Hematopoietic multipotent progenitor cell treated with erythropoietin and hydrocortisone succinate and interleukin-3 and kit ligand, for 6 days (in vitro differentiated cells): ENCODE data around the gene ATP6V1G1.
"Not testable (repeated sequence)": the region's sequence is repeated elsewhere in the genome, so short reads cannot be mapped to it uniquely, and the experiment has no call there.

ENCODE experiments used
- DNase-seq: peaks from one replicate; pipeline ENCODE4 v3.0.0-alpha.2; 2015

ATP6V1G1 gene

DNA sequence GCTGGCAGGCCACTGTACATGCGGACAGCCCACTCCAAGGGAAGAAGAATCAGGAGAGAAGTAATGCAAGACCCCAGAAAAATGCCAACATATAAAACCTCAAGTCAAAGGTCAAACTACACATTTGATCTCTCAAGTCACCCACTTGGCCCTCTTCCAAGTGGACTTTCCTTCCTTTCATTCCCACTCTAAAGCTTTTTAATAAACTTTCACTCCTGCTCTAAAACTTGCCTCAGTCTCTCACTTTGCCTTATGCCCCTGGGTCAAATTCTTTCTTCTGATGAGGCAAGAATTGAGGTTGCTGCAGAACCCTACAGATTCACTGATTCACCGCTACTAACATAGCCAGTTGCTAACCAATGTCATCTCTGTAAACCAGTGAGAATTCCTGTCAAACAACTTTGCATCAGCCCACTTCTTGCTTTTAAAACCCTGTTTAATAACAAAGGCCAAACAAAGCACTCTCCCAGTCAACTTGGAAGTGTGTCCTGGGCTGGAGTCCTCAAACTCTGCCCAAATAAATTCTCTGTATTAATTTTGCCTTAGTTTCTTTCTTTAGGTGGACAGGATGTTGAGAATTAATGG, 6.9 kb upstream of the ATP6V1G1 start:
- no peak for DNase-seq

DNA sequence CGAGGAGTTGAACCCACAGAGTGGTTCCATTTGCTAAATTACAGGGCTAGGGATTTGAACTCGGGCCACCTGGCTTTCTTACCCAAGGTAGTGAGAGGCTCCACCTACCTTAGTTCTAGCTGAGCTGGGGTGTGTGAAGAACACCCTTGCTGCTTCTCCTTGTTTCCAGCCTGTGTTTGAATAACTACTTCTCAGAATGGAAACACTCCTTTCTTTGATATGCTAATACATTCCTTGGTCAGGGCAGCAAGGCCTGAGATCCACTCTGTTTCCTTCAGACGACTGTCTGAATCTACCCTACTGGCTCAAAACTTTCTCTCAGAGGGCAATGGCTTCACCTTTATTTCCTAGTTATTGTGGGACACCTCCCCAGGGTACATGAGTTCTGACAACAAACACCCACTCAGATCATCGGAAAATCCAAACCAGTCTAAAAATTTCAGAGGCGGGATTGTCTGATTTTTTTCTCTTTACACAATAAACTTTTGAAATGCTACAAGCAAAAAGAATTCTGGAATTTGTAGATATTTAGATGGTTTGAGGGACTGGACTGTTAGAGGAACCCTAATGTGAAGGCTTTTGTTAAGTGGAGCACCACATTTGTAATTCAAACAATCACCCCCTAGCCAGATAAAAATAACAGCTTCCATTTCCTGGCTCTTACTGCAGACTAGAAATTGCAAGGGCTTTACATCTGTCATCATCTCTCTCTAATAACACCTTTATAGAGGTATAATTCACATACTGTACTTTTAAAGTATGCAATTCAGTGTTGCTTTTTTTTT, 4.0 kb upstream of the ATP6V1G1 start:
- DNase-seq = no peak

DNA sequence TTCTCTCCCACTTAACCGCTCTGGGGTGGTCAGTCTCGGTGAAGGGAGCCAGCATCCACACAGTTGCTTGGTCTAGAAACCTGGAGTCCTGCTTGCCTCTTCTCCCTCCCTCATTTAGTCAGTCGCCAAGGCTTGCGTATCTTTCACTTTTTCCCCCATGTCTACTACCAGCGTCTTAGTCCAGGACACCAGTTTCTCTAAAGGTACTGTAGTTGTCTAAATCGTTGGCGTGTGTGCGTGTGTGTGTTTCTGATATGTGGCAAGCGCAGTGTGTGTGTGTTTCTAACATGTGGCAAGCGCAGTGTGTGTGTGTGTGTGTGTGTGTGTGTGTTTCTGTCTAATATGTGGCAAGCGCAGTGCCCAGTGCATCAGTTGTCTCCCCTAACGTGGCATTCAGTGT, 641 bp downstream of the ATP6V1G1 start:
- DNase-seq = peak; percentile 41

GRCh38 chr9:114588651-114589526, 1.3 kb downstream of the ATP6V1G1 start:
- no peak for DNase-seq

DNA sequence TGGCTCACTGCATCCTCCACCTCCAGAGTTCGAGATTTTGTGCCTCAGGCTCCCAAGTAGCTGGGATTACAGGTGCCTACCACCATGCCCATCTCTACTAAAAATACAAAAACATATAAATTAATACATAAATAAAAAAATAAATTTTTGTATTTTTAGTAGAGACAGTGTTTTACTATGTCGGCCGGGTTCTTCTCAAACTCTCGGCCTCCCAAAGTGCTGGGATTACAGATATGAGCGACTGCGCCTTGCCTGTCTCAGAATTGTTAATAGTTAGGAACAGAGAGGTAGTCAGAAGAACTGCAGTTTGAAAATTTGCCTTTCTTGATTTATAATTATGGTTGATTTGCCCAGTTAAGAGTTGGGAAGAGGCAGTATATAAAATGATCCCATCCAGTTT, 2.8 kb downstream of the ATP6V1G1 start:
- DNase-seq = no peak

GRCh38 chr9:114591291-114591787, 3.8 kb downstream of the ATP6V1G1 start:
- no peak for DNase-seq

DNA sequence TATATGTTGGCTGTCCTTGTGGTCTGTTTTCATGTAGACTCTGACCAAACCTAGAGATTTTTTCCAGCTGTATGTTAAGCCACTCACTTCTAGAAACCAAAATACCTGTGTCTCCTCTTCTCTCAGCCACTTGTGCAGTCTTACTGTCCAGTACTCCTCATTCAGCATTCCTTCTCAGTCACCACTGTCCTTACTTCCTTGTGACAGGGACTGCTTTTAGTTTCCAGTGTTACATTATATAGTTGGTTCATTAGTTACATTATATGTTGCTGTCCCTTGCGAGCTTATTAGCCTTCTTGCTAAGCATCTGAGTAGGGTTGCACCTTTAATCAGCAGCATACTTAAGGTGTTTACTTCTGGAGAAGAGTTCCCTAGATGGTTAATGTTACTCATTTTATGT, 4.3 kb downstream of the ATP6V1G1 start:
- no peak for DNase-seq

- DNase-seq = peak; percentile 76
Measured at GRCh38 chr9:114592356-114592755, 4.8 kb downstream of the ATP6V1G1 start.

- no peak for DNase-seq
Measured at GRCh38 chr9:114594136-114594535, 6.6 kb downstream of the ATP6V1G1 start.

DNA sequence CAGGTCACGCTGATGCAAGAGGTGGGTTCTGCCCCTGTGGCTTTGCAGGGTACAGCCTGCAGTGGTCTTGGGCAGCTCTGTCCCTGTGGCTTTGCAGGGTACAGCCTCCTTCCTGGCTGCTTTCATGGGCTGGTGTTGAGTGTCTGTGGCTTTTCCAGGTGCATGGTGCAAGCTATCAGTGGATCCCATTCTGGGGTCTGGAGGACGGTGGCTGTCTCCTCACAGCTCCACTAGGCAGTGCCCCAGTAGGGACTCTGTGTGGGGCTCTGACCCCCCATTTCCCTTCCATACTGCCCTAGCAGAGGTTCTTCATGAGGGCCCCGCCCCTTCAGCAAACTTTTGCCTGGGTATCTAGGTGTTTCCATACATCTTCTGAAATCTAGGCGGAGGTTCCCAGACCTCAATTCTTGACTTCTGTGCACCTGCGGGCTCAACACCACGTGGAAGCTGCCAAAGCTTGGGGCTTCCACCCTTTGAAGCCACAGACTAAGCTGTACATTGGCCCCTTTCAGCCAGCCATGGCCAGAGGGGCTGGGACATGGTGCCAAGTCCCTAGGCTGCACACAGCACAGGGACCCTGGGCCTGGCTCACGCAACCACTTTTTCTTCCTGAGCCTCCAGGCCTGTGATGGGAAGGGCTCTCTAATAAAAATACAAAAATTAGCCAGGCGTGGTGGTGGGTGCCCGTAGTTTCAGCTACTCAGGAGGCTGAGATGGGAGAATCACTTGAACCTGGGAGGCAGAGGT, 13.1 kb downstream of the ATP6V1G1 start:
- DNase-seq = not testable (repeated sequence)

- not testable (repeated sequence) for DNase-seq
Measured at GRCh38 chr9:114601787-114602186, 14.2 kb downstream of the ATP6V1G1 start.

DNA sequence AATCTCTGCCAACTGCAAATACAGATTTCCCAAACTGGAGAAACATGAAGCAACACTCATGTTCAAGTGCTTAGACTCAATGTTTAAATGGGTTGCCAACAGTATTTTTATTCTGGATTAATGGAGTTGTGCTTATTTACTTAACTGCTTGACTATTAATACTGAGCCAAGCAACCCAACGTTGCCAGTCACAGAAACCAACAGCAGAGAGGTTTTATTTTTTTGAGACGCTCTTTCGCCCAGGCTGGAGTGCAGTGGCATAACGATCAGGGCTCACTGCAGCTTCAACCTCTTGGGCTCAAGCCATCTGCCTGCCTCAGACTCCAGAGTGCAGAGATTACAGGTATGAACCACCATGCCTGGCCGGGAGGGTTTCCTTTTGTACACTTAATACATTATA, 15.1 kb downstream of the ATP6V1G1 start:
- DNase-seq = no peak

DNA sequence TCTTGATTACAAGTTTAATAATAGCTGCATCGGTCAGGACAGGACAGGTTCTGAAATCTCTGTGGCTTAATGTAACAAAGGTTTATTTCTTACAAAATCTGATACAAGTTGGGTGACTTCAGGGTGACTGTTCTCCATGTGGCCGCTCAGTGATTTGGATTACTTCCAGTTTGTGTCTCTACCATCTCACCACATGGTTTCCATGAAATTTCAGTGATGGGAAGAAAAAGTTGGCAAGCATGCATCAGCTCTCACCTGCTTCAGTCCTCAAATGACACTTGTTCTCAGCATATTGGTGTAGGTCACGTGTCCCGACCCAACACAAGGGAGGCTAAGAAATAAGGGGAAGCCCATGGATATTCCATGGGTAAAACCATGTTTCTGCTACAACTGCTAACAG, 15.7 kb downstream of the ATP6V1G1 start:
- DNase-seq = no peak

- no peak for DNase-seq
Measured at GRCh38 chr9:114604989-114605388, 17.4 kb downstream of the ATP6V1G1 start.

- no peak for DNase-seq
Measured at GRCh38 chr9:114606068-114606467, 18.5 kb downstream of the ATP6V1G1 start.

DNA sequence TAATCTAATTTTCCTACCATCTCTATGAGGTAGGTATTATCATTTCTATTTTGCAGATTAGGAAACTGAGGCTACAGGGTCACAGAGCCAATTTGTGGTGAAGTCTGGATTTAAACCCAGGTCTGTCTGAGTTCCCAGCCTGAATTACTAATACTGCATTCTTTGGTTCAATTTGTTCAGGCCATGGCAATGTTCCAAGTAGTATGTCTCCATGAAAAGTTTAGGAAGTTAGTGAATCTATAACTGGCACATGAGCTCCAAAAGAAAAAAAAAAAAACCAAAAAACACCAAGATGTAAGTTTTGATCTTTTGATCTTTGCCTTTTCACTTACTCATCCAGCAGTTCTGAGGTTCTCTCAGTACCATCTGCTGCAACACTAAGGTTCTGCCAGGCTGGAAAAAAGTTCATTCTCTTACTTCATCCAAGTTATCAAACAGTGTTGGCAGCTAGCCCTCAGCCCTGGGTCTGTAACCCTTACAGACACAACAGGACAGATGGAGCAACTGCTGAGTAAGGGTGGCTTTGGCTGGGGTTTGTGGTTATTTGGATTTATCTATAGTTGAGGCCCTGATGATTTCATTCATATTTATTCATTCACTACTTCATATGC, 19.1 kb downstream of the ATP6V1G1 start:
- peak; percentile 91 for DNase-seq

DNA sequence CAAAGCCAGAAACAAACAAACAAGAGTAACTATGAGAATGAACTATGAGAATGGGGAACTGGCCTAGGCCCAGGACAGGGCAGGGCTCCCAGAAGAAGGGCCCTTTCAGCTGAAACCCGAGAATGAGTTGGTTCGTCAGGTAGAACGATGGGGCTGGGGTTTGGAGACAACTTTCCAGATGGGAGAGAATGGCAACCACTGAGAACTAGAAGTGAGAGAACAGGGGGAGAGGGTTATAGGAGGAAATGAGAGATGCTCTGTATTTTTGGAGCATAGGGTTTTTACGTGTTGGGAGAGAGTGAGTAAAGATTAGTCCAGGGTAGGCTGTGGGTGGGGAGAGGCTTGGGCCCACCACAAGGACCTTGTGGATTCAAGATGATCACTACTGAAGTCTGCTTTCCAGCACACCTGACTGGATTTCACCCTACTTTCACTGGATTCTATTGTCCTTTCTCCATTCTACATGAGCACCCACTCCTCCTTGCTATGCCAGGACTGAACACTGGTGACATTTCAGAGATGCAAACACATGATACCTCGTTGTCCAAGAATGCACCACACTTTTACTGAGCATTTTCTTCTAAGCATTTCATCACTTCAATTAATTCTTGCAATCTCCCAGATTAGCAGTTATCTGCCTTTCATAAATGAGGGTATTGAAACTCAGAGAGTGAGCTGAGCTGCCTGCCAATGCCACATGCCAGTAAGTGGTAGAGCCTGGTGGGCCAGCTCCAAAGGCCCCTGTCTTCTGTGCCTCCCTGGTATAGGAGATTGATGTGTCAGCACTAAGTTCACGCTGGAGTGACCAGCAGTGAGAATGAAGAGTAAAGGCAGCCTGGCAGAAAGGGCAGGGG, 20.3 kb downstream of the ATP6V1G1 start:
- no peak for DNase-seq

- DNase-seq = no peak
Measured at GRCh38 chr9:114608525-114608796, 20.9 kb downstream of the ATP6V1G1 start.

DNA sequence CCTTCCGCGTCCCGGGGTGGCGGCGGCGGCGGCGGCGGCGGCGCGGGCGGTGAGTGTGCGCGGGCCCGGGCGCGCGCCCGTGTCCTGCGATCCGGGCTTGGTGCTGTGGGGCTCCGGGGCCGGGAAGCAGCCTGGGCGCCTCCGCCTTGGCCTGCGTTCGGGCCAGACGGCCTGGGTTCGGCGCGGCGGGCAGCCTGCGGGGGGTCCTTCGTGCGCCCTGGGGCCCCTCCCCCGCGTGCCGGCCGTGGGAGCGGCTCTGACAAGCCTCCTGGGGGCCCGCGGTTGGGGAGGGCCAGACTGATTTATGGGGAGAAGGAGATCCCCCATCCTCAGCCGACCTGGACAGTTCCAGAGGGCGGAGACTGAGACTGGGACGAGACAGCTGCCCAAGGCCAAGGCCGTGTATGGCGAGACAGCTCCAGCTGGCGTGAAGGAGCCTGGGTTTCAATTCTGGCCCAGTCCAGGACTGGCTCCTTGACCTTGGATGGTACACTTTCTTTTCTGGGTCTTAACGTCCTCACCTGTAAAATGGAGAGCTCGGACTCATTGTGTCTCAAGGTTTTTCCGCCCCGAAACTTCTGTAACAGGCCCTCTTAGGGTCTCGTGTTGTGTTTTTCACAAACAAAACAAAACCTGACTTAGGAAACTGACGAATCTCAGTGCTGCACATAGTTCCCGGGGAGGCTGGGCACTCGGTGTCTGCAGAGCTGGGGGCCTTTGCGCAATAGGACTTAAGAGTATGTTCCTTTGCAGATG, 24.1 kb downstream of the ATP6V1G1 start:
- DNase-seq = peak; percentile 69

DNA sequence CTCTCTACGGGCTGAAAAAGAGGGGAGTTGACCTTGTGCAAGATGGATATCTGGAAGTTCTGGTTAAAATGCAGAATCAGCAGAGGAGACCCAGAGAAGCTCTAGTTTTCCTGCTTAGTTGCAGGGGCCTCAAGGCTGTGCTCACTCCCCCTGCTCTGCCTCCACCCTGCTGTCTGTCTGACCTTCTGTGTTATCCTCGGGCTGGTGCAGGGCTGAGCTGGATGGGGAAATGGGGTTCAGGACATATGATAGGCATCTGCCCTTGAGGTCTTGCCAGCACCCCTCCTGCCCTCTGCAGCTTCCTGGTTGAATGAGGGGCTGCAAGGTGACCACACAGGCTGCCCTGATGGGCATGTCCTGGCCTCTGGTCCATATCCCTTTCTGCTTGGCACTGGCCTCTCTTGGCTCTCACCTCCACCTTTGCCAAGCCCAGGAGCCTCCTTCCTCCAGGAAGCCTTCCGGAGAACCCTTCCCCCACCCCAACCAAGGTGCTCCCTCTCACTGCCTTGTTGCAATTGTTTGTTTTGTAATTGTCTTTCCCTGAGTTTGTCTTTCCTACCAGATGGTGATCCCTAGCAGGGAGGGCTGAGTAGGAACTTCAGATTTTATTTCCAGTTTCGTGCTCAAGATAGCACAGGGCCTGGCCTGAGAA, 24.8 kb downstream of the ATP6V1G1 start:
- DNase-seq = no peak
